GM20000 (cell line): Measurements from ENCODE around the gene FN1.

Experiments used
- DNase-seq: peaks from one replicate; pipeline ENCODE4 v3.0.0; 2012; ENCODE audit warnings: low spot score
- CTCF ChIP-seq: IDR thresholded peaks from 2 replicates; pipeline ENCODE4 v1.5.1; 2012; ENCODE audit warnings: mild to moderate bottlenecking, control low read depth; ENCODE audit errors: extremely low read depth, missing control alignments

The FN1 gene

GRCh38 chr2:215466097-215466909, 30.4 kb upstream of the FN1 start:
- no peak for TF ChIP-seq CTCF
- no peak for DNase-seq

- TF ChIP-seq CTCF = no peak
- DNase-seq = no peak
Observed at GRCh38 chr2:215465256-215465655, 29.4 kb upstream of the FN1 start.

GRCh38 chr2:215461836-215462532, 26.1 kb upstream of the FN1 start:
- TF ChIP-seq CTCF = no peak
- DNase-seq = no peak

GRCh38 chr2:215460682-215461382, 25.0 kb upstream of the FN1 start:
- TF ChIP-seq CTCF = no peak

GRCh38 chr2:215455958-215456357, 20.1 kb upstream of the FN1 start:
- no peak for TF ChIP-seq CTCF
- DNase-seq = no peak

More at GRCh38 chr2:215460682-215461382, 25.0 kb upstream of the FN1 start:
- DNase-seq = no peak

GRCh38 chr2:215454519-215455246, 18.8 kb upstream of the FN1 start:
- TF ChIP-seq CTCF = peak; percentile 62
- peak; percentile 50 for DNase-seq
